Neuronal stem cell (in vitro differentiated cells): Measurements from ENCODE around the gene AOC3.
A peak's percentile ranks its signal among the peaks of the same experiment; 100 is the strongest.

Experiments used
- DNase-seq: peaks from one replicate; pipeline ENCODE4 v3.0.0-alpha.2; 2013; ENCODE audit warnings: low spot score
- H2AFZ ChIP-seq: one replicate; pipeline ENCODE4 v1.6.1; 2013; ENCODE audit warnings: mild to moderate bottlenecking, low read length, inconsistent platforms
- H2AK5ac ChIP-seq: 2 replicates; pipeline ENCODE4 v1.6.1; 2013; ENCODE audit warnings: low read depth, mild to moderate bottlenecking, inconsistent platforms, low read length, moderate library complexity, mixed read lengths
- H2BK120ac ChIP-seq: 2 replicates; pipeline ENCODE4 v1.6.1; 2013; ENCODE audit warnings: low read depth, mild to moderate bottlenecking, inconsistent platforms, low read length, moderate library complexity, mixed read lengths
- H2BK12ac ChIP-seq: one replicate; pipeline ENCODE4 v1.6.1; 2013; ENCODE audit warnings: low read length, inconsistent platforms
- H2BK15ac ChIP-seq: 2 replicates; pipeline ENCODE4 v1.6.1; 2013; ENCODE audit warnings: mild to moderate bottlenecking, low read length, inconsistent platforms, mixed read lengths
- H2BK5ac ChIP-seq: one replicate; pipeline ENCODE4 v1.6.1; 2013; ENCODE audit warnings: inconsistent platforms, mild to moderate bottlenecking, low read length, moderate library complexity
- H3K14ac ChIP-seq: one replicate; pipeline ENCODE4 v1.6.1; 2013; ENCODE audit warnings: low read length, inconsistent platforms
- H3K18ac ChIP-seq: 2 replicates; pipeline ENCODE4 v1.6.1; 2013; ENCODE audit warnings: low read length, inconsistent platforms
- H3K23ac ChIP-seq: 2 replicates; pipeline ENCODE4 v1.6.1; 2013; ENCODE audit warnings: low read depth, mild to moderate bottlenecking, mixed read lengths, low read length, inconsistent platforms; ENCODE audit not compliant: poor library complexity
- H3K27ac ChIP-seq: replicated peaks from 3 replicates; pipeline ENCODE4 v1.5.1; 2013; ENCODE audit warnings: low read length, inconsistent platforms
- H3K27me3 ChIP-seq, 3 experiments: 2 replicates each; pipeline ENCODE4 v1.6.1; 2013; ENCODE audit warnings: low read length in 3 of 3, mild to moderate bottlenecking in 2 of 3, inconsistent platforms in 1 of 3, low read depth in 1 of 3, mixed read lengths in 1 of 3, moderate library complexity in 1 of 3; ENCODE audit not compliant: control insufficient read depth in 3 of 3, insufficient read depth in 3 of 3
- H3K36me3 ChIP-seq, 2 donors: replicated peaks in 1 of 2; 2 replicates each; pipeline ENCODE4 v1.6.1; 2013; ENCODE audit warnings: low read length in 2 of 2; ENCODE audit not compliant: control insufficient read depth in 2 of 2, insufficient read depth in 2 of 2
- H3K4ac ChIP-seq: 2 replicates; pipeline ENCODE4 v1.6.1; 2013; ENCODE audit warnings: inconsistent platforms, mild to moderate bottlenecking, low read length, moderate library complexity
- H3K4me1 ChIP-seq, 2 donors: 1 replicate in 1 of 2; 2 replicates in 1 of 2; pipeline ENCODE4 v1.6.1; 2013; ENCODE audit warnings: low read length in 2 of 2, low read depth in 1 of 2; ENCODE audit not compliant: control insufficient read depth in 2 of 2, insufficient read depth in 1 of 2
- H3K4me2 ChIP-seq: one replicate; pipeline ENCODE4 v1.6.1; 2013; ENCODE audit warnings: mild to moderate bottlenecking, low read length, inconsistent platforms; ENCODE audit not compliant: insufficient read depth, poor library complexity, severe bottlenecking
- H3K4me3 ChIP-seq, 2 donors: 2 replicates each; pipeline ENCODE4 v1.5.1; 2013; ENCODE audit warnings: low read length in 2 of 2, mild to moderate bottlenecking in 2 of 2, inconsistent platforms in 1 of 2, moderate library complexity in 1 of 2
- H3K79me1 ChIP-seq: one replicate; pipeline ENCODE4 v1.6.1; 2013; ENCODE audit warnings: low read depth, mild to moderate bottlenecking, inconsistent platforms, low read length, moderate library complexity
- H3K9ac ChIP-seq: one replicate; pipeline ENCODE4 v1.6.1; 2013; ENCODE audit warnings: mild to moderate bottlenecking, low read depth, low read length, inconsistent platforms; ENCODE audit not compliant: poor library complexity
- H3K9me3 ChIP-seq, 2 donors: replicated peaks in 1 of 2; 2 replicates each; pipeline versions ENCODE3 to v1.6.1; 2013; ENCODE audit warnings: low read length in 2 of 2, mild to moderate bottlenecking in 2 of 2, inconsistent platforms in 1 of 2, low read depth in 1 of 2, mixed read lengths in 1 of 2, moderate library complexity in 1 of 2; ENCODE audit not compliant: control insufficient read depth in 2 of 2, insufficient read depth in 1 of 2
- H4K8ac ChIP-seq: one replicate; pipeline ENCODE4 v1.6.1; 2013; ENCODE audit warnings: low read depth, mild to moderate bottlenecking, inconsistent platforms, low read length, moderate library complexity
- H4K91ac ChIP-seq: one replicate; pipeline ENCODE4 v1.6.1; 2013; ENCODE audit warnings: low read length, low read depth, mild to moderate bottlenecking, inconsistent platforms; ENCODE audit not compliant: poor library complexity
- WGBS, 2 donors: extraction: QIAGEN DNeasy Blood & Tissue Kit; methylation state at CpG; one replicate each; pipeline ENCODE4 v1.1.7; 2013; ENCODE audit warnings: missing lambda C conversion rate in 2 of 2, mixed read lengths in 1 of 2; ENCODE audit not compliant: insufficient read length in 2 of 2, insufficient replicate concordance in 1 of 2; ENCODE audit errors: extremely low coverage in 2 of 2; 5-methylcytosine and 5-hydroxymethylcytosine counted together

Gene AOC3

GRCh38 chr17:42844271-42844670 is 6.7 kb upstream of the AOC3 start, which contains the start of gene AOC2:
Gene AOC2 (plus strand): TSS chr17:42844580. CDS start chr17:42844627, 47 bp downstream.
- Histone ChIP-seq H2BK5ac (no peak within 1 kb of the TSS), H3K4me2 (no peak within 1 kb of the TSS), H2BK15ac (no peak within 1 kb of the TSS), H3K18ac (no peak within 1 kb of the TSS), H2BK120ac (no peak within 1 kb of the TSS), H2AK5ac (no peak within 1 kb of the TSS), H3K4ac (no peak within 1 kb of the TSS), H3K79me1 (no peaks in the 10 kb centered on the region), H4K91ac (no peak within 1 kb of the TSS), H2AFZ (no peak within 1 kb of the TSS), H3K27me3 (no peaks in the 10 kb centered on the region), H4K8ac (no peak within 1 kb of the TSS), H3K36me3 (peaks cover 33 to 65% of the 10 kb centered on the region in 2 donors), H3K23ac (no peak within 1 kb of the TSS), H3K9me3 (no peaks in the 10 kb centered on the region), H3K9ac (no peak within 1 kb of the TSS), H2BK12ac (no peak within 1 kb of the TSS), H3K4me1 (no peaks in the 10 kb centered on the region), H3K4me3 (no peak within 1 kb of the TSS), H3K14ac (no peak within 1 kb of the TSS), H3K27ac (no peak within 1 kb of the TSS)
- WGBS, 2 donors = no CpG with 5 or more reads among the region's 4 CpGs
- DNase-seq = no peak

DNA sequence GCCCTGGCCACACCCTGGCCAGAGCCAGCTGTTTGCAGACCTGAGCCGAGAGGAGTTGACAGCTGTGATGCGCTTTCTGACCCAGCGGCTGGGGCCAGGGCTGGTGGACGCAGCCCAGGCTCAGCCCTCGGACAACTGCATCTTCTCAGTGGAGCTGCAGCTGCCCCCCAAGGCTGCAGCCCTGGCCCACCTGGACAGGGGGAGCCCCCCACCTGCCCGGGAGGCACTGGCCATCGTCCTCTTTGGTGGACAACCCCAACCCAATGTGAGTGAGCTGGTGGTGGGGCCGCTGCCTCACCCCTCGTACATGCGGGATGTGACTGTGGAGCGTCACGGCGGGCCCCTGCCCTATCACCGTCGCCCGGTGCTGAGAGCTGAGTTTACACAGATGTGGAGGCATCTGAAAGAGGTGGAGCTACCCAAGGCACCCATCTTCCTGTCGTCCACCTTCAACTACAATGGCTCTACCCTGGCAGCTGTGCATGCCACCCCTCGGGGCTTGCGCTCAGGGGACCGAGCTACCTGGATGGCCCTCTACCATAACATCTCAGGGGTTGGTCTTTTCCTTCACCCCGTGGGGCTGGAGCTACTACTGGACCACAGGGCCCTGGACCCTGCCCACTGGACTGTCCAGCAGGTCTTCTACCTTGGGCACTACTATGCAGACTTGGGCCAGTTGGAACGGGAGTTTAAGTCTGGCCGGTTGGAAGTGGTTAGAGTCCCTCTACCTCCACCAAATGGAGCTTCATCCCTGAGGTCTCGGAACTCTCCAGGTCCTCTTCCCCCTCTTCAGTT is 6.0 kb upstream of the AOC3 start:
- no peaks in the 10 kb centered on the region for H3K27me3 ChIP-seq
- no peak overlapping the region for H2BK5ac ChIP-seq
- H2BK120ac ChIP-seq = no peak overlapping the region
- no peak overlapping the region for H3K14ac ChIP-seq
- no peaks in the 10 kb centered on the region for H3K4me1 ChIP-seq
- no peak for DNase-seq
- H2BK12ac ChIP-seq = no peak overlapping the region
- H3K9ac ChIP-seq = no peak overlapping the region
- no peaks in the 10 kb centered on the region for H3K79me1 ChIP-seq
- no peak overlapping the region for H2AFZ ChIP-seq
- H3K36me3 ChIP-seq = peaks cover 31 to 60% of the 10 kb centered on the region in 2 donors
- no CpG with 5 or more reads among the region's 24 CpGs for WGBS, 2 donors
- no peaks in the 10 kb centered on the region for H3K9me3 ChIP-seq
- no peak overlapping the region for H3K4me2 ChIP-seq
- H3K27ac ChIP-seq = no peak overlapping the region
- H2BK15ac ChIP-seq = no peak overlapping the region
- H2AK5ac ChIP-seq = no peak overlapping the region
- H3K18ac ChIP-seq = no peak overlapping the region
- H3K4ac ChIP-seq = no peak overlapping the region
- no peak overlapping the region for H4K91ac ChIP-seq
- no peak overlapping the region for H3K23ac ChIP-seq
- no peak overlapping the region for H4K8ac ChIP-seq
- no peak overlapping the region for H3K4me3 ChIP-seq

DNA sequence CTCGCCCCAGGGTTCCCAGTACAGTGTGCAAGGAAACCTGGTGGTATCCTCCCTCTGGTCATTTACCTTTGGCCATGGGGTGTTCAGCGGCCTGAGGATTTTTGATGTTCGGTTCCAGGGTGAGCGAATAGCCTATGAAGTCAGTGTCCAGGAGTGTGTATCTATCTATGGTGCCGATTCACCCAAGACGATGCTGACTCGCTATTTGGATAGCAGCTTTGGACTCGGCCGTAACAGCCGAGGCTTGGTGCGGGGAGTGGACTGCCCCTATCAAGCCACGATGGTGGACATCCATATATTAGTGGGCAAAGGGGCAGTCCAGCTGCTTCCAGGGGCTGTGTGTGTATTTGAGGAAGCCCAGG is 5.5 kb upstream of the AOC3 start:
- Histone ChIP-seq H2BK15ac (no peak overlapping the region), H3K4me3 (no peak overlapping the region), H3K23ac (no peak overlapping the region), H3K9me3 (no peaks in the 10 kb centered on the region), H3K79me1 (no peaks in the 10 kb centered on the region), H2BK120ac (no peak overlapping the region), H3K18ac (no peak overlapping the region), H2AFZ (no peak overlapping the region), H3K4me1 (no peaks in the 10 kb centered on the region), H3K14ac (no peak overlapping the region), H2AK5ac (no peak overlapping the region), H2BK12ac (no peak overlapping the region), H3K36me3 (peaks cover 31 to 57% of the 10 kb centered on the region in 2 donors), H3K27ac (no peak overlapping the region), H4K8ac (no peak overlapping the region), H2BK5ac (peak overlapping the region; percentile 21), H4K91ac (no peak overlapping the region), H3K27me3 (no peaks in the 10 kb centered on the region), H3K4ac (no peak overlapping the region), H3K4me2 (no peak overlapping the region), H3K9ac (no peak overlapping the region)
- no CpG with 5 or more reads among the region's 12 CpGs for WGBS, 2 donors
- DNase-seq = no peak

GRCh38 chr17:42845918-42846593 is 4.9 kb upstream of the AOC3 start:
- no peak overlapping the region for H2BK120ac ChIP-seq
- no peaks in the 10 kb centered on the region for H3K4me1 ChIP-seq
- peaks cover 31 to 53% of the 10 kb centered on the region in 2 donors for H3K36me3 ChIP-seq
- no peak overlapping the region for H3K23ac ChIP-seq
- no peak overlapping the region for H3K9ac ChIP-seq
- no peak overlapping the region for H2BK15ac ChIP-seq
- H3K18ac ChIP-seq = no peak overlapping the region
- no peaks in the 10 kb centered on the region for H3K27me3 ChIP-seq
- no peak overlapping the region for H3K14ac ChIP-seq
- H4K8ac ChIP-seq = no peak overlapping the region
- no CpG with 5 or more reads among the region's 7 CpGs for WGBS, 2 donors
- H2BK5ac ChIP-seq = peak overlapping the region; percentile 21
- no peak overlapping the region for H3K27ac ChIP-seq
- no peak overlapping the region for H4K91ac ChIP-seq
- no peak overlapping the region for H3K4ac ChIP-seq
- H3K4me3 ChIP-seq = no peak overlapping the region
- no peaks in the 10 kb centered on the region for H3K79me1 ChIP-seq
- no peak overlapping the region for H2AK5ac ChIP-seq
- no peak for DNase-seq
- H2AFZ ChIP-seq = no peak overlapping the region
- H3K9me3 ChIP-seq = no peaks in the 10 kb centered on the region
- H2BK12ac ChIP-seq = no peak overlapping the region
- H3K4me2 ChIP-seq = no peak overlapping the region
